ENCODE results near the gene UNKL.

The UNKL gene

GRCh38 chr16:1407753-1408152, 6.8 kb downstream of the UNKL start:
- in situ Hi-C loops (cut with MboI; ENCODE audit: low sequenced_read_pairs) = no loop called here

- in situ Hi-C loops (cut with MboI; ENCODE audit: low sequenced_read_pairs) = no loop called here
Measured at GRCh38 chr16:1403733-1404132, 10.8 kb downstream of the UNKL start.

GRCh38 chr16:1403036-1403435, 11.5 kb downstream of the UNKL start:
- in situ Hi-C loops (cut with MboI; ENCODE audit: low sequenced_read_pairs) = no loop called here

DNA sequence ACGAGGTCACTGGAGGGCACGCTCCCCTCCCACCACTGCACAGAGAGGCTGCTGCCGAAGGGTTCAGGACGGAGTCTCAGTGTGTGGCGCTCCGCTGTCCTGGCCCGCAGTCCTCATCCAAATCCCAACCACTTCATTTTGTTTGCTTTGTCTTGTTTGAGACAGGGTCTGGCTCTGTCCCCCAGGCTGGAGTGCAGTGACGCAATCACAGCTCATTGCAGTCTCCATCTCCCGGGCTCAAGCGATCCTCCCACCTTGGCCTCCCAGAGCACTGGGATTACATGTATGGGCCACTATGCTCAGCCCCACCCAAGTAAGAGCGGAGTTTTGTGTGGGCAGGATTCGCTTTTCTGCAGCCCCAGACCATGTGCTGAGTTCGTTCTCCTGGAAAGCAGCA, 12.7 kb downstream of the UNKL start:
- in situ Hi-C loops (cut with MboI; ENCODE audit: low sequenced_read_pairs) = no loop called here

DNA sequence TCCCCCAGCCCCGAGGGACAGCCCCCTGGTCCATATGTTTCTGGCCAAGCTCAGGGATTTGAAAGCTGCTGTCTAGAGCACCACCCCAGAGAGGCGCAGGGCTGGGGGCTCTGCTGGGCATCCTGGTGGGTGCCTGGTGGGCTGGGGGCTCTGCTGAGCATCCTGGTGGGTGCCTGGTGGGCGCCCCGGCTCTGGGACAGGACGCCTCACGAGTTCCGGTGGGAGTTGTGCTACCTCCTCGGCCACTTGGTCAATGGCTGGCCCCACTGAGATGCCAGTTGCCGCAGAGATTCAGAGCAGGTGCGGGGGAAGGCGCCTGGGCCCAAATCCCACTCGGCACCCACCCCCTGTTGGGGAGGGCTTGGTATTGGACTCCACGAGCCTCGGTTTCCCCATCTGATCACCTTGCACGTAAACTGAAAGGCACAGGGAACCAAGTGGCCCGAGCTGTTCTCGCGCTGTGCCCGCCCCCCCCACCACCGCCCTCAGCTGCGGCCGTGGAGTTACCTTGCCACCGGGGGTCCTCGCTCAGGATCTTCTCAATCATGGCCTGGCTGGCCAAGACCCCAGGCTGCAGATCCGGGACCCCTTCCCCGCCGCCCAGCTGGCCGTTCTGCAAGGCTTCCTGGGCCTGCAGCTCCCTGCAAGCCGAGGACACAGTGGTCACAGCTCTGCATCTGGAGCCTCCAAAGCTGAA, 13.3 kb downstream of the UNKL start:
- in situ Hi-C loops (cut with MboI; ENCODE audit: low sequenced_read_pairs) = no loop called here

- in situ Hi-C loops (cut with MboI; ENCODE audit: low sequenced_read_pairs) = no loop called here
Measured at GRCh38 chr16:1398826-1399581, 15.5 kb downstream of the UNKL start.

- in situ Hi-C loops (cut with MboI; ENCODE audit: low sequenced_read_pairs) = no loop called here
Measured at GRCh38 chr16:1398351-1398750, 16.2 kb downstream of the UNKL start.

- in situ Hi-C loops (cut with MboI; ENCODE audit: low sequenced_read_pairs) = no loop called here
Measured at GRCh38 chr16:1397779-1398178, 16.7 kb downstream of the UNKL start.

DNA sequence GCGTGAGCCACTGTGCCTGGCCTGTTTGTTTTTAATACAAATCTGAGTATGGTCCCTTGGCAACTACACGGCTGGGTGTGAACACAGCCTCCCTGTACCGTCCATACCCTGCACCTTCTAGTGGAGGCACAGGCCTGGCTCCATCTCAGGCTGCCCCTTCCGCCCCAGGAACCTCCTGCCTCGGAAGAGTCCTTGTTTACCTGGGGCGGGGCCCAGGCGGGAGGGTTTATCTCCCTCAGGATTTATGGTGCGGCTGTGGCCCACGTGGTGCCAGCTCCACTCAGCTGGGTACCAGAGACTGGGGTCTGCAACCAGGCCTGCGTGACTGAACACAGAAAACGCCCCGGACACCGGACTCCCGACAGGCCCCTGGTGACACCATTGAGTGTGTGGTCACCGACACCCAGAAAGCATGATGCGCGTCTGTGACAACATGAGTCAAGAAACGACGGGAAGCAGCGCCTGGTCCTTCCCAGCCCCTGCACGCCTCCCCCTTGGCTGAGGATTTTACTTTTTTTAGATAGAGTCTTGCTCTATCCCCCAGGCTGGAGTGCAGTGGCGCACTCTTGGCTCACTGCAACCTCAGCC, 19.0 kb downstream of the UNKL start:
- in situ Hi-C loops (cut with MboI; ENCODE audit: low sequenced_read_pairs) = no loop called here

GRCh38 chr16:1394367-1394951, 20.0 kb downstream of the UNKL start:
- in situ Hi-C loops (cut with MboI; ENCODE audit: low sequenced_read_pairs) = no loop called here

DNA sequence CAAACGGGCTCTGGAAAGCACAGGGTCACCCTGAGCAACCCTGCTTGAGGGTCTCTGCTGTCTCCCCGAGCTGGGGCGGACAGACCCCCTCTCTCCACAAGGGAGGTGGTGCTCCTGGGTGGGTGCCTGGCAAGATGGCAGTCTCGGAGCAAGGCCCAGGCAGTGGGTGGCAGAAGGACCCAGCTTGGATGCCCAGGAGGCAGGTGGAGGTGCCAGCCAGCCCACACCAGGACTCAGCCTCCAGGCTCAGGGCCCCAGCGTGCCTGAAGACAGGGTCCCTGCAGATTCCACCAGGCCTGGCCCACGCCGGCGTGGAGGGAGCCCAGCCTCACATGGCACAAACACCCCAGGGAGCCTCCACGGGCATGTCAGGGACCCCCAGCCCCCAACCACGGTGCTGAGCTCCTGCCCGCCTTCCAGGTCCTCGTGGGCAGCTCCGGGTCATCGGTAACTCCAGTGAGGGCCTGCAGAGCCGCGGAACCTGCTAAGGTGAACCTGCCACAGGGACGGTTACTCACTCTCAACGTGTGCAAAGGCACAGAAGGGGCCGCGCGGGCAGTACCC, 20.8 kb downstream of the UNKL start:
- in situ Hi-C loops (cut with MboI; ENCODE audit: low sequenced_read_pairs) = no loop called here

DNA sequence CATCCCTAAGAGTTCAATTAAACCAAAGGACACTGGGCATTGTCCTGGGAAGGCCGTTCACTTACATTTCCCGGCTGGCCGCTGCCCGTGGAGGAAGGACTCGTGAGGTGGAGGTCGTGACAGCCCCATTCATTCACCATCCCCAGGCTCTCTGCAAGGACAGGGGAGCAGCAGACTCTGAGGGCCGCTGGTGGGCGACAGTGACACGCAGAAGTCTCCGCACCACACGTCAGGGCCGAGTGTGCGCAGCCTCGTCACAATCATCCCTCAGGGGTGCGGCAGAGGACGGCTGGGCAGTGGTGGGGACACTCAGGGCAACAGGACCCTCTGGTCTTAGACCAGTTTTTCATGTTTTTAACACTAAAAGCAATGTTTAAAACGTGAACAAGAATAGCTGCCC, 21.7 kb downstream of the UNKL start:
- in situ Hi-C loops (cut with MboI; ENCODE audit: low sequenced_read_pairs) = no loop called here

DNA sequence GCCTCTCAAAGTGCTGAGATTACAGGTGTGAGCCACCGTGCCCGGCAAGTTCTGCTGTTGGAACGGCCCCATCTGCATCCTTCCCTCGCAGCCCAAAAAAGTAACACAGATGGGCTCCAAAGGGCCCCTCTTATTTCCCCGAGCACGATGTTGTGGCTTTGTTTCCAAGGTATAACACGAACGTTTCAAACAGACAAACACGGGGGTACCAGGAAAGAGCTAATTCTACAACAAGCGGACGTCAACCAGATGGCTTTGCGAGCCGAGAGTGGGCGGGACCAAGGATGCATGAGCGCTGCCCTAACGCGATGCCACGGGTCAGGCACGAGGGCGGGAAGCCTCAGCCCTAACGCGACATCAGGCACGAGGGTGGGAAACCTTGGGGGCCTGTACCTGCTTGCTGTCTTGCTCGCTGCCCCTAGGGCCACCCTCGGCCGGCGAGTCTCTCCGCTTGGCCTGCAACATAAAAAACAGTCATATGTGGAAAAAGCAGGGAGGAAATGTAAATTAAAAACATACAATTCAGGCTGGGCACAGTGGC, 24.2 kb downstream of the UNKL start:
- in situ Hi-C loops (cut with MboI; ENCODE audit: low sequenced_read_pairs) = no loop called here

GRCh38 chr16:1389762-1390161, 24.7 kb downstream of the UNKL start:
- in situ Hi-C loops (cut with MboI; ENCODE audit: low sequenced_read_pairs) = no loop called here

GRCh38 chr16:1387331-1387730, 27.2 kb downstream of the UNKL start:
- in situ Hi-C loops (cut with MboI; ENCODE audit: low sequenced_read_pairs) = no loop called here

- in situ Hi-C loops (cut with MboI; ENCODE audit: low sequenced_read_pairs) = no loop called here
Measured at GRCh38 chr16:1385232-1385631, 29.3 kb downstream of the UNKL start.

DNA sequence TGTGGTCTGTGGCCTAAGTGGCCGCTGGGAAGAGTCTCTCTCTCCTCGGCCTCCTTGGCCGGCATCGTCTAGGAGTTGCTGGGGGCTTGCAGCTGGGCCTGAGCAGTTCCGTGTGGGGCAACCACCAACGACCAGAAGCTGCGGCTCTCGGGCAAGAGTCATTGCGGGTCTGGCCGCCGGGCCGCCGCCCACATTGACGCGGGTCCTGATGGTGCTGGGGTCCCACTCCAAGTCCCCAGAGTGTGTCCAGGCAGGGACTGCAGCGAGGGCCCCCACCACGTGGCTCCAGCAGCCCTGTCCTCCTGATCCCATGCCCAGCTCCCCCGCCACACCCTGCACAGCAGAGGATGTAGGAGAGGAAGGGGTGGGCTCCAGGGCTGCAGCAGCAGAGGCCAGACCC, 30.9 kb downstream of the UNKL start:
- in situ Hi-C loops (cut with MboI; ENCODE audit: low sequenced_read_pairs) = no loop called here

DNA sequence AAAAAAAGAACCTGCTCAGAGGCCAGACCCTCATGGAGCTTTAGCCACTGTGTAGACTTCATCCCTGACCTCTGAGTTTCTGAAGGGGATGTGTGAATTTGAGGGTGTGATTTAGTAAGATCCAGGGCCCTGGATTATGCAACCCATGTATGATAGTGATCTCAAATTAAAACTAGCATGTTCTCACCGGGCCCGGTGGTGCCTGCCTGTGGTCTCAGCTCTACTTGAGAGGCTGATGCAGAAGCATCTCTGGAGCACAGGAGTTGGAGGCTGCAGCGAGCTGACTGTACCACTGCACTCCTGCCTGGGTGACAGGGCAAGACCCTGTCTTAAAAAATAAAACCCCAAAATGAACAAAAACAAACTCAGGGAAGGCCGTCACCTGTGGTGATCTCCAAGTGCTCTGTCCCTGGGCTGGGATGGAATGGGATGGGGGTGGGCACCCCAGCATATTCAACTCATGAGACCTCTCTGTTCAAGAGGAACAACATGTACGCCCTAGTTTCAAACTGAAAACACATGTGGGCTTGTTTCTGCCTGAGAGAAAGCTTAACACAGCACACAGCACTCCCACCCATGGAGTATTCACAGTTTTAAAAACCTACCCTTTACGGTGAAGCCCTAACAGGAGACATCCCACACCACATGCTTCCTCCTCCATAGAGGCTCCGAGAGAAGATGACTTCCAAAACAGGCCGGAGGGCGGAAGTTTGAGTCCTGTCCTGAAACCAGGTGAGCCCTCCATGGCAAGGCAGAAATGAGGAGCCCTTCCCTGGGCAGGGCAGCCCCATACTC, 32.7 kb downstream of the UNKL start:
- in situ Hi-C loops (cut with MboI; ENCODE audit: low sequenced_read_pairs) = no loop called here

DNA sequence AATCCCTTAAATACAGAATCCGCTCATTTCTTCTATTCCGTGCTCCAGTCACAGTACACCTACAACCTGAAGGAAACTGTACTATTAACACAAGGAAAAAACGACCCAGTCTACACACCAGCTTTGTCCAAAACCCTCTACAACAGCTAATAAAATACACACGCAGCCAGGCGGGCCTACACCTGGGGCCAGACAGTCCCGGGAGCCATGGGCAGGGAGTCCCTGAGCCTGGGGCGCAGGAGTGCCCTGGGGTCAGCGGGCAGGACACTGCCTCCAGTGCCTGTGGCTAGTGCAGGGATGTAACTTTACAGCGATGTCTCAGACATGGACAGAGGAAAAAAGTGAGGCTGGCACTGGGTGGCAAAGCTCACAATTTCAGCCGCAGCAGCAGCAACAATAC, 34.3 kb downstream of the UNKL start:
- in situ Hi-C loops (cut with MboI; ENCODE audit: low sequenced_read_pairs) = no loop called here

GRCh38 chr16:1379304-1380076, 35.0 kb downstream of the UNKL start:
- in situ Hi-C loops (cut with MboI; ENCODE audit: low sequenced_read_pairs) = no loop called here
